Upper lobe of left lung (tissue), 4 donors: ENCODE measurements around the gene TRUB2.

ENCODE experiments used
- CTCF ChIP-seq, 6 experiments: fragments of 450-650 bp in 4 of 6; fragments of 200-600 bp in 2 of 6; sonication (generic) in 2 of 6; IDR thresholded peaks; one replicate each; pipeline ENCODE4 v1.5.1; 2016 to 2019; ENCODE audit warnings: antibody characterized with exemption in 6 of 6
- POLR2AphosphoS5 ChIP-seq, 2 donors: sonication (generic); formaldehyde crosslinking; IDR thresholded peaks; one replicate each; pipeline ENCODE4 v1.5.1; 2017; ENCODE audit warnings: antibody characterized with exemption in 2 of 2

GRCh38 chr9:128365525-128365924 is 43.3 kb upstream of the TRUB2 start:
- no peak for TF ChIP-seq POLR2AphosphoS5 (IDR thresholded peaks at IDR 0.05)
- TF ChIP-seq CTCF (IDR thresholded peaks at IDR 0.05): no peak
